DOHH2 (cell line): ENCODE measurements around the gene ADCY1.

Experiments used
- H3F3A ChIP-seq: fragments of 200-600 bp; sonication (generic), shearing (Covaris generic); 2 replicates; pipeline ENCODE4 v1.6.0; 2016; ENCODE audit warnings: antibody characterized with exemption, mild to moderate bottlenecking; ENCODE audit not compliant: control insufficient read depth, insufficient read depth
- H3K27ac ChIP-seq: fragments of 200-600 bp; sonication (generic); 2 replicates; pipeline ENCODE4 v1.5.1; 2014; ENCODE audit warnings: low read depth, mild to moderate bottlenecking, low read length, moderate library complexity
- H3K27me3 ChIP-seq: fragments of 200-600 bp; sonication (generic); 2 replicates; pipeline ENCODE4 v1.6.1; 2014; ENCODE audit warnings: mild to moderate bottlenecking, low read length, mixed read lengths; ENCODE audit not compliant: control insufficient read depth
- H3K36me3 ChIP-seq: fragments of 200-600 bp; sonication (generic); 2 replicates; pipeline ENCODE4 v1.6.1; 2014; ENCODE audit warnings: mild to moderate bottlenecking, low read length, moderate library complexity, mixed read lengths; ENCODE audit not compliant: control insufficient read depth
- H3K4me1 ChIP-seq: fragments of 200-600 bp; sonication (generic); 2 replicates; pipeline ENCODE4 v1.6.1; 2014; ENCODE audit warnings: mild to moderate bottlenecking, low read length, mixed read lengths; ENCODE audit not compliant: control insufficient read depth
- H3K4me2 ChIP-seq: fragments of 200-600 bp; sonication (generic); 2 replicates; pipeline ENCODE4 v1.6.0; 2014; ENCODE audit warnings: mild to moderate bottlenecking, low read length, moderate library complexity
- H3K4me3 ChIP-seq: fragments of 200-600 bp; sonication (generic); 2 replicates; pipeline ENCODE4 v1.5.1; 2014; ENCODE audit warnings: mild to moderate bottlenecking, low read length, mixed read lengths
- H3K79me2 ChIP-seq: fragments of 200-600 bp; sonication (generic); 2 replicates; pipeline ENCODE4 v1.6.1; 2014; ENCODE audit warnings: mild to moderate bottlenecking, low read length, mixed read lengths; ENCODE audit not compliant: control insufficient read depth
- H3K9me2 ChIP-seq: fragments of 200-600 bp; sonication (generic); replicated peaks from 2 replicates; pipeline ENCODE4 v1.6.1; 2014; ENCODE audit warnings: mild to moderate bottlenecking, low read length, mixed read lengths; ENCODE audit not compliant: control insufficient read depth
- H3K9me3 ChIP-seq: fragments of 200-600 bp; sonication (generic); 2 replicates; pipeline ENCODE4 v1.6.1; 2014; ENCODE audit warnings: antibody characterized with exemption, low read length, mixed read lengths; ENCODE audit not compliant: control insufficient read depth, insufficient read depth
- H4K20me1 ChIP-seq: fragments of 200-600 bp; sonication (generic); 2 replicates; pipeline ENCODE4 v1.6.0; 2014; ENCODE audit warnings: low read depth, mild to moderate bottlenecking, antibody characterized with exemption, low read length, moderate library complexity; ENCODE audit not compliant: control insufficient read depth, insufficient read depth
- EZH2phosphoT487 ChIP-seq: fragments of 200-600 bp; sonication (generic); IDR thresholded peaks from 2 replicates; pipeline ENCODE4 v1.6.1; 2017; ENCODE audit warnings: borderline replicate concordance, mild to moderate bottlenecking, antibody characterized with exemption, low read length, moderate library complexity, mixed read lengths
- TF ChIP-seq, protein P1 (sequence below): fragments of 200-600 bp; sonication (generic); IDR thresholded peaks from one replicate; pipeline ENCODE4 v1.5.1; 2014; ENCODE audit warnings: antibody characterized with exemption, mild to moderate bottlenecking, low read depth, low read length; ENCODE audit not compliant: poor library complexity, severe bottlenecking

ADCY1 gene

GRCh38 chr7:45583296-45583695, 9.1 kb downstream of the ADCY1 start:
- Histone ChIP-seq H3K36me3 (no peaks in the 10 kb centered on the region), H3K27me3 (no peaks in the 10 kb centered on the region), H3K4me3 (no peak overlapping the region), H3F3A (no peaks in the 10 kb centered on the region), H3K79me2 (no peaks in the 10 kb centered on the region), H3K4me1 (no peaks in the 10 kb centered on the region), H3K27ac (no peak overlapping the region), H3K4me2 (no peak overlapping the region), H3K9me2 (no peaks in the 10 kb centered on the region), H3K9me3 (no peaks in the 10 kb centered on the region), H4K20me1 (no peaks in the 10 kb centered on the region)
- TF ChIP-seq, protein P1, sequence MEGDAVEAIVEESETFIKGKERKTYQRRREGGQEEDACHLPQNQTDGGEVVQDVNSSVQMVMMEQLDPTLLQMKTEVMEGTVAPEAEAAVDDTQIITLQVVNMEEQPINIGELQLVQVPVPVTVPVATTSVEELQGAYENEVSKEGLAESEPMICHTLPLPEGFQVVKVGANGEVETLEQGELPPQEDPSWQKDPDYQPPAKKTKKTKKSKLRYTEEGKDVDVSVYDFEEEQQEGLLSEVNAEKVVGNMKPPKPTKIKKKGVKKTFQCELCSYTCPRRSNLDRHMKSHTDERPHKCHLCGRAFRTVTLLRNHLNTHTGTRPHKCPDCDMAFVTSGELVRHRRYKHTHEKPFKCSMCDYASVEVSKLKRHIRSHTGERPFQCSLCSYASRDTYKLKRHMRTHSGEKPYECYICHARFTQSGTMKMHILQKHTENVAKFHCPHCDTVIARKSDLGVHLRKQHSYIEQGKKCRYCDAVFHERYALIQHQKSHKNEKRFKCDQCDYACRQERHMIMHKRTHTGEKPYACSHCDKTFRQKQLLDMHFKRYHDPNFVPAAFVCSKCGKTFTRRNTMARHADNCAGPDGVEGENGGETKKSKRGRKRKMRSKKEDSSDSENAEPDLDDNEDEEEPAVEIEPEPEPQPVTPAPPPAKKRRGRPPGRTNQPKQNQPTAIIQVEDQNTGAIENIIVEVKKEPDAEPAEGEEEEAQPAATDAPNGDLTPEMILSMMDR = no peak
- no peak for TF ChIP-seq EZH2phosphoT487

DNA sequence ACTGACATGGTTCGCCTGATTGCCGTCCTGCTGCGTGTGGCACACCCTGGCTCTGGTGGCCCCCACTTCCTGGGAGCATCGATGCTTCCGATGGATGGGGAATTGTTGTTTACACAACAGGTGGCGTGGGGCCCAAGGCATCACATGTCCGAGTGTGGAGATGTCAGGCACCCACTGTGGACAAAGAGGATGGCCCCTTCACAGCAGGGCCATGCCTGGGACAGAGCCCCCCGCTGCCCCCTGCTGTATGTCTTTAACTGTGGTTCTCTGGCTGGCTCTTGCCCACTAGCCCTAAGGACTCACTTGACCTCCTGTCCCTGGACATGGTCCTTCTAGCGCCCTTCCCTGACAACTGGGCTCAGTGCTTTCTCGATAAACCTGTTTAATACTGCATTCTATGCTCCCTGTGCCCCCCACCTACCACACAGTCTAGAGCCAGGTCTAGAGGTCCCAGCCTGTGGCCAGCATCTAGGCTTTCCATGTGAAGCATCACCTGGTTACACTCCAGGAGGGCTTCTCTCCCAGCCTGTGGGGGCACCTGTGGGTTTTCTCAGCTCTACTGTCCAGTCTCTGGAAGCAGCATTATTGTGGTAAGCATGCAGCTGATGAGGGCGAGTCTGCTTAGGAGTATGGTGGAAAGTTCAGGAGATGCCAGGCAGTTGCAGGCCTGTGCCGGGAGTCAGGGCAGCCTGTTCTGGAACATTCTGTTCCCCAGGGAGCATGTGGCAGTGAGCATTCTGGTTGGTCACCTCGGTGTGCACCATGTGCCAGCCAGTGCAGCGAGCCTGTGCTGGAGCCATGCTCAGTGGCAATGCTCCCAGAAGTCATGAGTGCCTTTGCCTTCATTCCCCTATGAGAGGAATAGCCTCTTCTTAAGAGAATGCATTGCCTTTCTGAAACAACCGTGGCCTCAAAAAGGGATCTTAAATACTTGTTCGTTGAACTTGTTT, 10.4 kb downstream of the ADCY1 start:
- H3F3A ChIP-seq = no peaks in the 10 kb centered on the region
- no peak overlapping the region for H3K4me3 ChIP-seq
- no peaks in the 10 kb centered on the region for H3K9me3 ChIP-seq
- H3K27ac ChIP-seq = no peak overlapping the region
- no peaks in the 10 kb centered on the region for H3K79me2 ChIP-seq
- TF ChIP-seq, protein P1 = peak; percentile 20
- no peak for TF ChIP-seq EZH2phosphoT487
- H3K27me3 ChIP-seq = no peaks in the 10 kb centered on the region
- H3K9me2 ChIP-seq = no peaks in the 10 kb centered on the region
- H3K4me1 ChIP-seq = no peaks in the 10 kb centered on the region
- H3K36me3 ChIP-seq = no peaks in the 10 kb centered on the region
- H3K4me2 ChIP-seq = no peak overlapping the region
- no peaks in the 10 kb centered on the region for H4K20me1 ChIP-seq

GRCh38 chr7:45585628-45586027, 11.5 kb downstream of the ADCY1 start:
- no peaks in the 10 kb centered on the region for H4K20me1 ChIP-seq
- no peaks in the 10 kb centered on the region for H3K9me3 ChIP-seq

More at GRCh38 chr7:45585628-45586027, 11.5 kb downstream of the ADCY1 start:
- H3K4me3 ChIP-seq = no peak overlapping the region
- no peak overlapping the region for H3K27ac ChIP-seq
- no peaks in the 10 kb centered on the region for H3K9me2 ChIP-seq
- H3F3A ChIP-seq = no peaks in the 10 kb centered on the region
- TF ChIP-seq EZH2phosphoT487 = no peak
- TF ChIP-seq, protein P1 = no peak
- no peaks in the 10 kb centered on the region for H3K36me3 ChIP-seq
- H3K79me2 ChIP-seq = no peaks in the 10 kb centered on the region
- no peak overlapping the region for H3K4me2 ChIP-seq
- H3K4me1 ChIP-seq = no peaks in the 10 kb centered on the region
- no peaks in the 10 kb centered on the region for H3K27me3 ChIP-seq
